Left renal cortex interstitium (tissue), 4 donors: ENCODE data around the gene ELP2. TPM values are rescaled to one million over a fixed set of nuclear protein-coding genes. Genes with fewer than 3 reads are reported as not detected.
"Not testable (repeated sequence)": the region's sequence is repeated elsewhere in the genome, so short reads cannot be mapped to it uniquely, and the experiment has no call there.

Experiments
- DNase-seq, 4 donors: peaks; one replicate each; pipeline ENCODE4 v3.0.0-alpha.2; 2013; ENCODE audit warnings: low read depth in 4 of 4, low spot score in 2 of 4, missing footprints in 1 of 4
- polyA plus RNA-seq, 4 donors: library from polyadenylated mRNA; unstranded; fragments of 120-200 nt; gene quantifications; one replicate each; pipeline ENCODE4 v1.2.1, GENCODE V29; 2013; ENCODE audit not compliant: insufficient read length in 4 of 4

The ELP2 gene
- polyA plus RNA-seq, 4 donors: 77.9 to 147 (median 103) TPM

DNA sequence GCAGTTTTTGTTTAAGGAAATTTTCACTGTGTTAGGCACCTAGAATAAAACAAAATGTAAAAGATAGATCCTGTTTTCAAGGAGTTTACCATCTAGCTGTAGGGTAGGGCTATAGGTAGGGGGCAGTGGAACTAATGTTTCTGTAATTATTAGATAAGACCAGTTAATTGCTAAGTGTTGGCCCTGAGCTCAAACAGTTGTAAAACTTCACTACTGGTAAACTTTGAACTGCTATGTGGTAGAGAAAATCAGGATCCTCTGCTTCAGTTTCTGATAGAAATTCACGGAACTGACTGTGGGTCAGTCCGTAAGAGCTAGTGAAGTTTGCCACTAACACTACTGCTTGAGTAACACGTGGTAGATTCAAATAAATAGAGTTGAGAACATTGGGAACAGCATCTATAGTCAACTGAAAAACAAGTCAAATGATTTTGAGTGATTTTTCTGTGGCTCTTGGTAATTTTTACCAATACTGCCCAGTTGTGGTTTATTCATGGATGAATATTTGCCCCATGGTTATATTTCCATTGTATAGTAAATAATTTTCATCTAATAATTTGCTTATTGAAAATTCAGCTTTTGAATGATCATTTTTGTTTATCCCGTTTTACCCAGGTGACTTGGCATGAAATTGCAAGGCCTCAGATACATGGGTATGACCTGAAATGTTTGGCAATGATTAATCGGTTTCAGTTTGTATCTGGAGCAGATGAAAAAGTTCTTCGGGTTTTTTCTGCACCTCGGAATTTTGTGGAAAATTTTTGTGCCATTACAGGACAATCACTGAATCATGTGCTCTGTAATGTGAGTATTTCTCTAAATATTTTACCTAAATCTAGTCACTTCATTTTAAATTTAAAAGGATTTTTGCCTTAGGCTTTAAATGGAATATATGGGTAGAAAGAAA, 26.4 kb downstream of the ELP2 start:
- DNase-seq: no peak

DNA sequence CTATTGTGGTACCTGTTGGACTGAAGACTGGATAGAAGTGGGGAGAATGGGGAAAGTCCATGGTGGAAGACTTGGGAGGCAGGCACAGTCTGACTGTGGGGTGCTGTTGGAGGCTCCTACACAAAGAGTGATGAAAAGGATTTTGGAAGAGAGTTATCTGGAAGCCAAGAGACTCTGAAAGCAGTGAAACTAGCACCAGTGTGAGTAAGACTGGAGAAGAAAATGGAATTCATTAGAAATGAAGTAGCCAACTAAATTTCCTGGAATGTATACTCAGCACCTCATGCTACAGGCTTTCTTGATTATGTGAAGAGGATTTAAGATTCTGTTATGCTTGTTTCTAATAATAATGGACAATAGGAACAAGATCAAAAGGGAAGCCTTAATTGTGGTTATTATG, 27.7 kb downstream of the ELP2 start:
- DNase-seq: no peak

DNA sequence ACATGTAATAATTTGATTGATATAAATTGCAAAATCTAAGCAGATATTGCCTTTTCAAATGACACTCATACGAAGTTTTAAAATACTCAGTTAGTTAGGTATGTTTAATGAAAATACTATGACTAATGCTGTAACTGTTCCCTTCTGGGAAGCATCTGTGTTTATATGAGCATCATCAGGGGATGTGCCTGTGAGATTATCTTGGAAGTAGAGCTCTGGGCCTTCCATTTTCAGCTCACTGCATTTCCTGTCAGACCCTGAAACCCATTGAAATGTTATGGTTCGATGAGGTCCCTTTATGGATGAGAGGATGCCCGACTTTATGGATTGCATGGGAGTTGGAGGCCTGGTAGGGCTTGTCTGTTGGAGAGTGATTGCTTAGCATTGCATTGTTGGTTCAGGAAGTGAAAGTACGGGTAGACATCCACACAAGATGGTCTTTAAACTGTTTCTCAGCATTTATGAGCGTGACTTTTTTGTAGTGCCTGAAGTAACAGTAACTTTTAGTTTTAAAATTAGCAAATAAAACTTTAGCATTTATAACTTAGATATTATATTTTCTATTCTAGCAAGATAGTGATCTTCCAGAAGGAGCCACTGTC, 28.7 kb downstream of the ELP2 start:
- DNase-seq: no peak

DNA sequence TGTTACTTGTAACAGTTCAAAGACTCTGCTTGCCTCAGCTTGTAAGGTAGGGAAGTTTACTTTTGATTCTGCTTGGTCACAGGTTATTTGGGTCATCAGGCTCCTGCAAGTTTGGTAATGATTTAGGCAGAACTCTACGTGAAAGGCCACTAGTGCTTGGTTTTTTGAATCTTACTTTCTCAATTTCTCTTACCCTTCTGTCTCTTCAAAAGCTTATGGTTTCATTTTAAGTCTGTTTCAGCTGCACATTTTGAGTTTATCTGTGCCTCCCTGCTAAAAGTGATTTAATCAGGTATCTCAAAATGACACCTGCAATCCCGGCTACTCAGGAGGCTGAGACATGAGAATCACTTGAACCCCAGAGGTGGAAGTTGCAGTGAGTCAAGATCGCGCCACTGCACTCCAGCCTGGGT, 31.3 kb downstream of the ELP2 start:
- no peak for DNase-seq

DNA sequence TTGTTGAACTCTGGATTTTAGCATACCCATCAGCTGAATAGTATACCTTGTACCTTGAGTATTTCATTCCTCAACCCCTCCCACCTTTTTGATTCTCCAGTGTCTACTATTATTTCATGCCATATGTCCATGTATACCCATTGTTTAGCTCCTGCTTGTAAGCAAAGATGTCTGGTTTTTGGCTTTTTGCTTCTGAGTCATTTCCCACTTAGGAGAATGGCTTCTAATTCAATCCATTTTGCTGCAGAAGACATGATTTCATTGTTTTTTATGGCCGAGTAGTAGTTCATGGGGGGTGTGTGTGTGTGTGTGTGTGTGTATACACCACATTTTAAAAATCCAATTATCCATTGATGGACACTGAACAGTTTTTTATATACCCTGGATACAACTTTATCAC, 33.3 kb downstream of the ELP2 start:
- no peak for DNase-seq

DNA sequence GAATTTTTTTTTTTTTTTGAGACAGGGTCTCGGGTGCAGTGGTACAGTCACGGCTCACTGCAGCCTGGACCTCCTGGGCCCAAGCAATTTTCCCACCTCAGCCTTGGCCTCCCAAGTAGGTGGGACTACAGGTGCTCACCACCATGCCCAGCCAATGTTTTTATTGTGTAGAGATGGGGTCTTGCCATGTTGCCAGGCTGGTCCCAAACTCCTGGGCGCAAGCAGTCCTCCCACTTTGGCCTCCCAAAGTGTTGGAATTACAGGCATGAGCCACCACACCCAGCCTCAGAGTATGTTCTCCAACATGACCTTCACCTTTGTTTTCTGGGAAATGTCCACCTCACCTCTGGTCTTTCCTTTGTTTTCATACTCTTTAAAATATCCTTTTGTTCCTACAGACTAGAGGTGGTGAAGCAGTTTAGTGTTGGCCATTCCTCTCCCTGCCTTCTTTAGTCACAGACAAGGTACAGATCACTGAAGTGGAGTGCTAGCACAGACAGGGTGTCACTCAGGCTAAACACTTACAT, 38.1 kb downstream of the ELP2 start:
- no peak for DNase-seq

DNA sequence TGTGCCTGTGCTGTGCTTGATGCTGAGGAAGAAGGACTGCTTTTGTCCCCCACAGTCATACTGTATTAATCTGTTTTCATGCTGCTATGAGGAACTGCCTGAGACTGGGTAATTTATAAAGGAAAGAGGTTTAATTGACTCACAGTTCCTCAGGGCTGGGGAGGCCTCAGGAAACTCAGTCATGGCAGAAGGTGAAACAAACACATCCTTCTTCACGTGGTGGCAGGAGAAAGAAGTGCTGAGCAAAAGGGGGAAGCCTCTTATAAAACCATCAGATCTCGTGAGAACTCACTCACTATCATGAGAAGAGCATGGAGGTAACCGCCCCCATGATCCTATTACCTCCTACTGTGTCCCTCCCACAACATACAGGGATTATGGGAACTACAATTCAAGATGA, 38.6 kb downstream of the ELP2 start:
- DNase-seq: not testable (repeated sequence)

DNA sequence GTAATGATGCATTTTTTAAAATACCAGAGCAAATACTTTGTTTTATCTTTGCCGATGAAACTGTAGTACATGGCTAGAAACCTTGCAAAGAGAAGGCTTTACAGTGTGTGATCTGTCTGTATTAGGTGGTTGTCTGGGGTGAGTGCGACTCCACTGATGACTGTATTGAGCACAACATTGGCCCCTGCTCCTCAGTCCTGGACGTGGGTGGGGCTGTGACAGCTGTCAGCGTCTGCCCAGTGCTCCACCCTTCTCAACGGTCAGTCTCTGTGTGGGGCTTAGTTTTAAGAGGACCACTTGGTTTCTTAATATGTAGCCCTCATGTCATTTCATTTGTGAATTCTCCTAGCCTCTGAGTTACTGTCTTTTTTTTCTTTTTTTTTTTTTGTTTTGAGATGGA, 40.2 kb downstream of the ELP2 start:
- no peak for DNase-seq

DNA sequence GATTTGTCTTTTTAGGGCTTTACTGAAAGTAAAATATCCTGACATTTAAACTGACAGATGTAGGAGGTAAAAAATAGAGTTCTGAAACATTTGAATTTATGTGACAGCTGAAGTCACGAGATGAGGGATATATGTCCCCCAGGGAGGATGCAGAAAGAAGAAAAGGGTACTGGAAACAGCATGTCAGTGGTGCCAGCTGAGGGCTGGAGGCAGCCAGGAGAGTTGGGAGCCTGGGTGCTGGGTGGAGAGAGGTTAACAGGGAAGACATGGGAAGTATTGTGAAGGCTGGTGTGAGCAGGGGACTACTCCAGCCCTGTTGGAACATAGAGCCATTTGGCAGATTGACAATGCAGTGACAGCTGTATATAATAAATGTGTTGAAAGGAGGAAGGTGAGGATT, 45.8 kb downstream of the ELP2 start:
- DNase-seq: no peak

DNA sequence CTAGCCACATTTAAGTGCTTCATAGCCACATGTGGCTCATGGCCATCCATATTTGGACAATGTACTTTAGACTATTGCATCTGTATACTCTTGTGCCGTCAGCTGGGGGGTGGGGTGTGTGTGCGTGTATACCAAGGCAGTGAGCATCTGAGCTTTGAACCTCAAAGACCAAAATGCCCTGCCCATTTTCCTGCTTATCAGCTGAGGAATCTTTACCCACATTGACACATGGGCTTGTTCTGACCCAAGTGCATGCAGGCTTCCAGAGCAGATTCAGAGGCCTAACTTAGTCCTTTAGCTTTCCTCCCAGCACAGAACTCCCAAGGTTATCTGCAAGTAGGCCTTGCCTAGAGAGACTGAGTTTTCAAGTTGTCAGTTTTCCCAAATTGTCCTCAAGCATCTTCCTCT, 46.5 kb downstream of the ELP2 start:
- DNase-seq: no peak

DNA sequence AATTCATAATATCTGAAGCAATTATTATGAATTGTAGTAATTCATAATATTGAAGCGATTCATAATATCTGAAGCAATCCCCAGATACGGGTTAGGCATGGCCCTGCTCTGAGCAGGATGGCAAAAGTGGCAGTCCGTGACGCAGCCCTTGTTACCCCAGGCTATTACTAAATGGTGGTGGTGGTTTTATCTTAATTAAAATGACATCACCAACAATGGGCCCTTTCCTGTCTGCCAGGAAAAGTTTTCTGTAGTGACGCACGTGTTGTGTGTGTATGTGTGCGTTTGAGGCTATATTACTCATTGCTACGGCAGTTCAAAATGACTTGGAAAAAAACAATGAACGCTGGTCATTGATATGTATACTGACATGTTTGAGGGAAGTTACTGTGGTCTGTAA, 47.0 kb downstream of the ELP2 start:
- DNase-seq: no peak

DNA sequence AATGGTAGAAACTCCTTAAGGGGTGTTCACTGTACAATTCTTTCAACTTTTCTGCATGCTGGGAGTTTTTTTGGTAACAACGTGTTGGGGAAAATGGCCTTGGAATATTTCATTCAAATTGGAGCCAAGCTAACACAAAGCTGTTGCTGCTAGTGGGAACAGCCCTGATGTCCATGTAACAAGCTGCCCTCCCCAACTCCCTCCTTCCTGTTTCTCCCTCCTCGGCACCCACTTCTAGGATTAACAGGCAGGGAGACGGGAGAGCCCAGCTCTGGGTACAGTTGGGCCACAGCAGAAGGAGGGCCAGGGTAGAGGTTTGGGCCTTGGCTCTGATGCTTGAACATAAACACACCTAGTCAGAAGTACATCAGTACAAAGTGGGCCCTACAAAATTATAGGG, 48.2 kb downstream of the ELP2 start:
- DNase-seq: no peak

DNA sequence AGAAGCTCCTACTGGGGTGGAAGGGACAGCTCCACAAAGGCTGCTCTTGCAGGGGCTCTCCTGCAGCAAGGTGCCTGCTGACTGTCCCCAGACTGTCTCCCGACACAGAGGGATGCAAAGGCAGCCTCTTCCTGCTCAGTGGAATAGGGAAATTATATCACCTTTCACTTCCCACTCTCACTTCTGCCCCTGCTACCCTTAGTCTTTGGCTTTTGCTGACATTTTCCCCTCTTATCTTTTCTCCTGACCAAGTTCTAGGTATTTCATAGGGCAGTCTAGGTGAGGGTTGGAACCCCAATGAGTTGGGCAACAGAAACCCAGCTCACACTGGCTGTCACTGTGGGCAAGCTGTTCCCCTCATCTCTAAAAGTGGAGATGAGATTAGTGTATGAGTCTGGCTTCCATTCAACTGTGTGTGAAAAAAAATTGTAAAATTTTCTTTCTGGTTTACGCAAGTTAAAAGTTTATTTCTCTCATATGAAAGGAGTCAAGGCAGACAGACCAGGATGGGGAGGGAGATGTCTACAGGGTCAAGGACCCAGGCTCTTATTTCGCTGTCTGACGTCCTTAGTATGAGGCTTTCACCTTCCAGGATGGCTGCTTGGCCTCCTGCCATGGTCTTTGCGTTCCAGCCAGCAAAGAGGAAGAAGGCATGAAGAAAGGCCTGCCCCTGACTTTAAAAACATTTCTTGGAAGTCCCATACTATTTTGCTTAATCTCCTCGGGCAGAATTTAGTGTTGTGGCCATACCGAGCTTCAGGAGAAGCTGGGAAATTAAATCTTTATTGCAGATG, 50.1 kb downstream of the ELP2 start:
- DNase-seq: peak in 1 of 4 donors; percentile 8

DNA sequence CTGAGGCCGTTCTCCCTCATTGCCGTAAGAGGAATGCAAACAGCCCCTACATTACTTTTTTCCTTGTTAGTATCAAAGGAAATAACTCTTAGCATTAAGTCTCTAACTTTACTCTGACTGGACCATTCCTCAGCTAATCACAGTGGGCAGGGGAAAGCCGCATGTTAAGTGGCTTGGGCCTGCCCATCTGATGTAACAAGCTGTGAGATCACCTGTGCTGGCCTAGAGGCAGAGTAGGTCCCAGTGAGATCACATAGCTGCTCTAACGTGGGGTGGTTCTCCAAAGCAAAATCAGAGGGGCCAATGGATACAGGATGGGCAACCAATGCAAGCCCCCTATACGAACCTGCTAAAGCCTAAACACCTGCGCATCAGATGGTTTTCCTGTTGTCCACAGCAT, 51.7 kb downstream of the ELP2 start:
- no peak for DNase-seq

DNA sequence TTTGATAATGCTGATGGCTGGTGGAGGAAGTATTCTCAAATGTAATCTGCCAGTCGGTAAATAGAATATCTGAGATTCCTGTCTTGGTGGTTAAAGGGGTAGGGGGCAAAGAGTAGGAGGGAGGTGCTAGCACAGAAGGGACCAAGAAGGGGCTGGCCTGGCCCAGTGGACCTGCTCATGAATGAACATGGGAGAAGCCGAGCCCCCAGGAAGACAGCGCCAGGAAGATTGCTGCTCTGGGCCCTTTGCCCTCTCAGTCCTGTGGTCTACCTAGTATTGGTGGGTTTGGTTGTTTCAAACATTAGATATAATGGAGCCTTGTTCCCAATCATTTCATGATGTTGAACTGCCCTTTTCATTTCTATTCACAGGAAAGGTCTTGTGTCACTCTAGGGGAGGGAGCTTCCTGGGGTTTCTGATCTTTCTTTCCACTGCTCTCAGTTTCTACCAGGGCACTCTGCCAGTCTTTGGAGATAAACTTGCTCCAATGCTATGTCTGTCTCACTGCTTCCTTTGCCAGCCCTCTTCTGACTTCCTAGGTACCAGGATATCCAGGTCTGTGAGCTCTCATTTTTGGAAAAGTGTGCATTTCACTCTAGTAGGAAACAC, 52.3 kb downstream of the ELP2 start:
- no peak for DNase-seq

DNA sequence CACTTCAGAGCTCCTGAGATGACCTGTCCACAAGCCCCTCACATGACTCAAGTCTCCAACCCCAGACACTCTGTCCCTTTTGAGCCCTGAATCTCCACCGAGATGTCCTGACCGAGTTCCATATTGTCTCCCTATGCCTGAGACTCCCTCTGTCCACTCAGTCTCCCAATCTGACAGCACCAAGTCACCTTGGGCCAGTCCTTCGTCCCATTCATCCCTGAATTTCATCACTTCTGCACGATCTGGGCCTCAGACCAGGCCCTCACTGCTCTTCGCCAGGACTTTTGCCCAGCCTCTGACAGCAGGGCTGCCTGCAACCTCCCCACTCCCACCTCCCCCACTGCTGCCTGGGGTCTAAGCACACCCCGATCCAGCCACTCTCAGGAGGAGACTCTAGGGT, 53.3 kb downstream of the ELP2 start:
- no peak for DNase-seq

DNA sequence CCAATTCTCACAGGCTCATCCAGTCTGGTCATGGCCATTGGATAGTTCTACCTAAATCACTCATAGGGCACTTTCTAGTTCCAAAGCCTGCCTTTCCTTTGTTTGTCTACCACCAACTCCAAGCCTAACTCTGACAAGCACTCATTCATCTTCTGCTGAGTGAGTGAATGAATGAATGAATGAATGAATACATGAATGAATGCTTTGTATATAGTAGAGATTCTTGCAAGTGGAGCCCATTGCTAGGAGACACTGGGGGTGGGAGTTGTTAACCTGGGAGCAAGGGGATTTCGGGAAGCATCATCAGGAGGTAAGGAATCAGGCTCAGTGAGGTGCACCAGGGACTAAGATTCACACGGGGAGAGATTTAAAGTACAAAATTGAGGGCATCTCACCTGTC, 54.3 kb downstream of the ELP2 start:
- DNase-seq: no peak

DNA sequence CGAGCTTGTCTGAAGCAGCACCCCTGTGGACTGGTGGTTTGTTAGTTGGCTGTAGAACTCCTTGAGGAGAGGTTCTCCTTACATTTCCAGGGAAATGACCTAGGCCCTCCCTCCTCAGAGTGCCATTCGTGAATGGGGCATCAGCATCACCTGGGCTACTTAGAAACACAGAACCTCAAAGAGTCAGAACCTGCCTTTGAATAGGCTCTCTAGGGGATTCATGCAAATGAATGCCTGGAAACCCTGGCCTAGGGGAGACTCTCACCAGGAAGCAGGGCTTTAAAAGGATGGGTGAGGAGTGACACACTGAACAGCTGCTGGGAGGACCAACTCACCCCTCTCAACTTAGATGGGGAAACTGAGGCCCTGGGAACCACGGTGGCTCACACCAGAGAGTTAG, 55.5 kb downstream of the ELP2 start:
- DNase-seq: no peak

DNA sequence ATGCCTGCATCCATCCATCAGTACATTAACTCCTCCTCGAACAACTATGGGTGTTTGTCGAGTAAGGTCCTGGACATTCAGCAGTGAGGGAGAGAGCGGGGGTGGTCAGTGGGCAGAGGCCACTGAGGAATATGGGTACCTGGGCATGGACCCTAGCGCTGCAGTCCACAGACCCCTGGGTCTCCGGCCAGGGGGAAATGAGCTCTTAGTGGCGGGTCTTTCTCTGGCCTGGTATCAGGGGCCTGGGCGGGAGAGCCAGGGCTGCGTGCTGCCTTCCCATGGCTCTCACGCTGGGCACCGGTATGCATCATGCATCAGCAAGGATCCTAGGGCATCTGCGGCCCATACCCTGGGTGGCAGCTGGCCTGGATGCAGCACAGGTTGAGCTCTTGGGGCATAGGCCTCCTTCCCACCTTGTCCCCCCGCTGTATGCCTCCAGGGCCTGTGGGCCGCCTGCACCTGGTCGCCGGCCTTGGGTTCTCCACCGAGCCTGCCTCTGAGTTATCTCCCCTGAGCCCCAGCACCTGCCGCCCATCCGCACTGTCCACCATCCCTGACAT, 56.3 kb downstream of the ELP2 start:
- DNase-seq: no peak

DNA sequence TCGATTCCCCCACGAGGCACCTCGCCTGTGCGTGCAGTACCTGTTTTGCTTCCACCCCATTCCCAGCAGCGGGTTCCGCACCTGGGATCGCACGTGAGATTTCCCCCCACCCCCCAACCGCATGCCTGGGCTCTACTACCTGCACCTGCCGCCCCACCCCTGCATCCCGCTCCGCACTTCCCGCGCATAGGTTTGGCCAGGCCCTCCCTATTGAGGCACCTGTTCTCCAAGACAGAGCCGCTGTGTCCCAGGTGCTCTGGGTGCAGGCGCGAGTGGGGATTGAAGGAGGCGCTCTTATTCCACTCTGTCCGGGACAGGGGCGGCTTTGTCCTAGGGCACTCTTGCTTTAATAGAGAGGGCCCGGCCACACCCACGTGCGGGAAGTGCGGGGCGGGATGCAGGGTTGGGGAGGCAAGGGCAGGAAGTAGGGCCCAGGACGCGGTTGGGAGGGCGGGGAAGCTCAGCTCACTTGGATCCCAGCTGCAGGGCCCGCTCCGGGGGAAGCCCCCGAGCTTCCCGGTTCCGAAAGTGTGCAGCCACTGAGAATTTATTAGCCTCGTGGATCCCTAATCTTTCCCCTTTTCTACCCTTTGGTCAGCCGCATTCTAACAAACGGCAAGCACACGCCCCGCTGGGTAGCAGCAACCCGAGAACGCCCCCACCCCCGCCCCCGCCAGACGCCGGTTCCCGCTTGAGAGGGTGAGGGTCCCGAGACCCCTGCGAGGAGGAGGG, 56.9 kb downstream of the ELP2 start:
- DNase-seq: peak in 1 of 4 donors; percentile 6
